Mammary epithelial cell (primary cell): ENCODE results near the gene PROB1.

Source experiments
- EZH2 ChIP-seq: IDR thresholded peaks from 2 replicates; pipeline ENCODE4 v1.6.1; 2012; ENCODE audit warnings: low read length, inconsistent platforms, borderline replicate concordance
- TF ChIP-seq, protein P1 (sequence below), 2 donors: IDR thresholded peaks in 1 of 2; conservative IDR thresholded peaks in 1 of 2; 2 replicates each; pipeline ENCODE4 v1.5.1; 2011 to 2012; ENCODE audit warnings: inconsistent platforms in 2 of 2, low read length in 2 of 2, mild to moderate bottlenecking in 2 of 2, control low read depth in 1 of 2, low read depth in 1 of 2; ENCODE audit not compliant: insufficient read depth in 1 of 2; ENCODE audit errors: extremely low read depth in 1 of 2

DNA sequence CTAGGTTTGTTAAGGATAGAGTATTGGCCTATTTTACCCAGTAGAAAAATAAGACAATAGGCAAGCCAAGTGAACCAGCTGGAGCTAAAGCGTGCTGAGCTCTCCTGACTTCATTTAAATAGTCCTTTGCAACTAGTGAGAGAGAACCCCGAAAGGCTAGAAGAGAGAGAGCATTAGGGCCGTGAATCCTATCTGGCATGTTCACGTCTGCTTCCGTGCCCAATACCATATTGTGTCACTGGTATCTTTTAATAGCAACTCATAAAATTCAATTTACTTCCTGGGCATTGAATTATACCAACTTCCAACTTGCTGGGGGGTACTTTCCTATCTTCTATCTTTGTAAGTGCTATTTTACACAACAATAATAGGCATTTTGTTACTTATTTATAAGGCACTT is 30.6 kb upstream of the PROB1 start:
- no peak for TF ChIP-seq EZH2
- TF ChIP-seq, protein P1, sequence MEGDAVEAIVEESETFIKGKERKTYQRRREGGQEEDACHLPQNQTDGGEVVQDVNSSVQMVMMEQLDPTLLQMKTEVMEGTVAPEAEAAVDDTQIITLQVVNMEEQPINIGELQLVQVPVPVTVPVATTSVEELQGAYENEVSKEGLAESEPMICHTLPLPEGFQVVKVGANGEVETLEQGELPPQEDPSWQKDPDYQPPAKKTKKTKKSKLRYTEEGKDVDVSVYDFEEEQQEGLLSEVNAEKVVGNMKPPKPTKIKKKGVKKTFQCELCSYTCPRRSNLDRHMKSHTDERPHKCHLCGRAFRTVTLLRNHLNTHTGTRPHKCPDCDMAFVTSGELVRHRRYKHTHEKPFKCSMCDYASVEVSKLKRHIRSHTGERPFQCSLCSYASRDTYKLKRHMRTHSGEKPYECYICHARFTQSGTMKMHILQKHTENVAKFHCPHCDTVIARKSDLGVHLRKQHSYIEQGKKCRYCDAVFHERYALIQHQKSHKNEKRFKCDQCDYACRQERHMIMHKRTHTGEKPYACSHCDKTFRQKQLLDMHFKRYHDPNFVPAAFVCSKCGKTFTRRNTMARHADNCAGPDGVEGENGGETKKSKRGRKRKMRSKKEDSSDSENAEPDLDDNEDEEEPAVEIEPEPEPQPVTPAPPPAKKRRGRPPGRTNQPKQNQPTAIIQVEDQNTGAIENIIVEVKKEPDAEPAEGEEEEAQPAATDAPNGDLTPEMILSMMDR (conservative IDR thresholded peaks at IDR 0.05 in 1 of 2, IDR thresholded peaks at IDR 0.05 in 1 of 2; ENCODE audit: extremely low read depth in 1 of 2, insufficient read depth in 1 of 2, low read depth in 1 of 2, low read length in 2 of 2), result no peak
